Bronchial epithelial cell (primary cell): ENCODE data around the gene GRIA4. TPM values are rescaled to one million over a fixed set of nuclear protein-coding genes. Genes with fewer than 3 reads are reported as not detected.

Experiments
- DNase-seq: peaks from one replicate; pipeline ENCODE4 v3.0.0-alpha.2; 2010; ENCODE audit warnings: low read depth
- FAIRE-seq: peaks from 2 replicates; lab custom pipeline; 2011; peaks lifted over from hg19 to GRCh38; lab: Jason Lieb, UNC
- H3K27me3 ChIP-seq: 2 replicates; pipeline ENCODE4 v1.5.1; 2011; ENCODE audit warnings: low read length; ENCODE audit not compliant: control insufficient read depth, insufficient read depth
- H3K36me3 ChIP-seq: 2 replicates; pipeline ENCODE4 v1.5.1; 2011; ENCODE audit warnings: low read length; ENCODE audit not compliant: control insufficient read depth, insufficient read depth
- H3K4me3 ChIP-seq: 2 replicates; pipeline ENCODE4 v1.5.1; 2011; ENCODE audit warnings: mild to moderate bottlenecking, low read depth, low read length, control low read depth
- total RNA-seq: library from RNA; depleted of rRNA; stranded (reverse); fragments of >200 nt; gene quantifications from 2 replicates; pipeline ENCODE4 v1.2.1, GENCODE V29; 2014
- TF ChIP-seq, protein P1 (sequence below): IDR thresholded peaks from 2 replicates; pipeline ENCODE4 v1.5.1; 2011; ENCODE audit warnings: mild to moderate bottlenecking, moderate library complexity, low read length, control low read depth, inconsistent platforms; ENCODE audit not compliant: insufficient read depth, severe bottlenecking

The GRIA4 gene
- total RNA-seq, 1 donor from 2014 or later = not detected

GRCh38 chr11:105929084-105929955 lies 319.4 kb downstream of the GRIA4 start:
- Histone ChIP-seq H3K4me3 (no peak overlapping the region), H3K36me3 (no peaks in the 10 kb centered on the region), H3K27me3 (no peaks in the 10 kb centered on the region)
- no peak for FAIRE-seq
- TF ChIP-seq, protein P1, sequence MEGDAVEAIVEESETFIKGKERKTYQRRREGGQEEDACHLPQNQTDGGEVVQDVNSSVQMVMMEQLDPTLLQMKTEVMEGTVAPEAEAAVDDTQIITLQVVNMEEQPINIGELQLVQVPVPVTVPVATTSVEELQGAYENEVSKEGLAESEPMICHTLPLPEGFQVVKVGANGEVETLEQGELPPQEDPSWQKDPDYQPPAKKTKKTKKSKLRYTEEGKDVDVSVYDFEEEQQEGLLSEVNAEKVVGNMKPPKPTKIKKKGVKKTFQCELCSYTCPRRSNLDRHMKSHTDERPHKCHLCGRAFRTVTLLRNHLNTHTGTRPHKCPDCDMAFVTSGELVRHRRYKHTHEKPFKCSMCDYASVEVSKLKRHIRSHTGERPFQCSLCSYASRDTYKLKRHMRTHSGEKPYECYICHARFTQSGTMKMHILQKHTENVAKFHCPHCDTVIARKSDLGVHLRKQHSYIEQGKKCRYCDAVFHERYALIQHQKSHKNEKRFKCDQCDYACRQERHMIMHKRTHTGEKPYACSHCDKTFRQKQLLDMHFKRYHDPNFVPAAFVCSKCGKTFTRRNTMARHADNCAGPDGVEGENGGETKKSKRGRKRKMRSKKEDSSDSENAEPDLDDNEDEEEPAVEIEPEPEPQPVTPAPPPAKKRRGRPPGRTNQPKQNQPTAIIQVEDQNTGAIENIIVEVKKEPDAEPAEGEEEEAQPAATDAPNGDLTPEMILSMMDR = no peak
- peak; percentile 22 for DNase-seq

DNA sequence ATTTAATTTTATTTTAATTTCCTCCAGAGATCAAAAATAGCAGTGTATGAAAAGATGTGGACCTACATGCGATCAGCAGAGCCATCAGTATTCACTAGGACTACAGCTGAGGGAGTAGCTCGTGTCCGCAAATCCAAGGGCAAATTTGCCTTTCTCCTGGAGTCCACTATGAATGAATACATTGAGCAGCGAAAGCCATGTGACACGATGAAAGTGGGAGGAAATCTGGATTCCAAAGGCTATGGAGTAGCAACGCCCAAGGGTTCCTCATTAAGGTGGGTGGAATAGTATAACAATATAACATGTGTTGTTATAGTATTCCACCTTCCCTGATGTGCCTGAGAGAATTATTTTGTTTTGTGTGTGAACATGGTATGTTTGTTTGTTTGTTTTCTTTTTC lies 323.8 kb downstream of the GRIA4 start:
- Histone ChIP-seq H3K27me3 (no peaks in the 10 kb centered on the region), H3K4me3 (no peak overlapping the region), H3K36me3 (no peaks in the 10 kb centered on the region)
- no peak for FAIRE-seq
- DNase-seq = no peak
- TF ChIP-seq, protein P1 = no peak

- H3K4me3 ChIP-seq = no peak overlapping the region
- H3K36me3 ChIP-seq = no peaks in the 10 kb centered on the region
- DNase-seq (peak; percentile 90), FAIRE-seq (no peak)
- TF ChIP-seq, protein P1 = no peak
- no peaks in the 10 kb centered on the region for H3K27me3 ChIP-seq
Observed at GRCh38 chr11:105935791-105936190, 325.9 kb downstream of the GRIA4 start.

DNA sequence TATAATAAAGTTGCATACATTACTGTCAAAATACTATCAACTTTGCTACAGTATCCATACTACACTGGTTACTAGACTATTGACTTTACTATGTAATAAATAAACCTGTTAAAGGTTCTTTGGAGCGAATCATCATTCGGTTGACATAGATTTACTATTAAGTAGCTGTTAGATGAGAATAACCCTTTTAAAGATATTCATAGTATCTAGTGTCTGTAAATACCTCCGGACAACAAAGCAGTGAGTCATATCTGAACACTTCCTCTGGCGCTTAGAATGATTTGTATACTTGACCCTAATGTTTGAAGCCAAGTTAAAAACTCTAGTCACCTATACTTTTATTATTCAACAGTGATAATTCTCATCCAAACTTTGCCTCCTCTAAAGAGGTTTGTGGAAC lies 327.5 kb downstream of the GRIA4 start:
- Histone ChIP-seq H3K27me3 (no peaks in the 10 kb centered on the region), H3K36me3 (no peaks in the 10 kb centered on the region), H3K4me3 (no peak overlapping the region)
- FAIRE-seq (no peak), DNase-seq (peak; percentile 72)
- TF ChIP-seq, protein P1 = no peak

- no peak overlapping the region for H3K4me3 ChIP-seq
- H3K36me3 ChIP-seq = no peaks in the 10 kb centered on the region
- DNase-seq (no peak), FAIRE-seq (no peak)
- H3K27me3 ChIP-seq = no peaks in the 10 kb centered on the region
- TF ChIP-seq, protein P1 = no peak
Observed at GRCh38 chr11:105937738-105938137, 327.9 kb downstream of the GRIA4 start.
